Stimulated activated naive B cell treated with anti-CD40 and anti-IgM and Interleukin-4, amounts not matched to agents 10 μg/mL and 1 μg/mL and 100 μg/mL, for 72 hours (primary cell): Measurements from ENCODE around the gene NGEF.

Experiments used
- ATAC-seq, 2 donors: fragments of 150-1000 bp; cut with Tn5 transposase; replicated peaks; 2 replicates each; pipeline ENCODE4 v1.10.0; 2021; ENCODE audit warnings: moderate library complexity in 1 of 2
- DNase-seq: peaks from one replicate; pipeline ENCODE4 v3.0.0; 2021
- H3K27ac Mint-ChIP-seq: one replicate; pipeline ENCODE4 v1.8.0; 2022; ENCODE audit warnings: mild to moderate bottlenecking, mixed read lengths
- H3K27me3 Mint-ChIP-seq, 2 donors: one replicate each; pipeline ENCODE4 v1.8.0; 2022; ENCODE audit warnings: mixed read lengths in 2 of 2
- H3K36me3 Mint-ChIP-seq, 2 donors: one replicate each; pipeline ENCODE4 v1.8.0; 2022; ENCODE audit warnings: mixed read lengths in 2 of 2, mild to moderate bottlenecking in 1 of 2
- H3K4me1 Mint-ChIP-seq, 2 donors: one replicate each; pipeline ENCODE4 v1.8.0; 2022; ENCODE audit warnings: mixed read lengths in 2 of 2, mild to moderate bottlenecking in 1 of 2
- H3K4me3 Mint-ChIP-seq, 2 donors: one replicate each; pipeline ENCODE4 v1.8.0; 2022; ENCODE audit warnings: mild to moderate bottlenecking in 2 of 2, mixed read lengths in 2 of 2, moderate library complexity in 1 of 2
- H3K9me3 Mint-ChIP-seq, 2 donors: one replicate each; pipeline ENCODE4 v1.8.0; 2022; ENCODE audit warnings: mixed read lengths in 2 of 2, mild to moderate bottlenecking in 1 of 2

NGEF gene

GRCh38 chr2:232888099-232888836 is 124.8 kb downstream of the NGEF start:
- H3K27me3 Mint-ChIP-seq: peaks cover 32 to 39% of the 10 kb centered on the region in 2 donors
- no peak overlapping the region for H3K4me3 Mint-ChIP-seq
- peaks cover 7 to 9% of the 10 kb centered on the region in 2 donors for H3K4me1 Mint-ChIP-seq
- ATAC-seq (no peak), DNase-seq (no peak)
- H3K9me3 Mint-ChIP-seq: no peaks in the 10 kb centered on the region
- H3K36me3 Mint-ChIP-seq: no peaks in the 10 kb centered on the region
- no peak overlapping the region for H3K27ac Mint-ChIP-seq

- Mint-ChIP-seq H3K36me3 (peaks cover 0 to under 1% of the 10 kb centered on the region in 2 donors), H3K4me3 (no peak overlapping the region), H3K27me3 (peaks cover 23 to 31% of the 10 kb centered on the region in 2 donors), H3K9me3 (no peaks in the 10 kb centered on the region), H3K4me1 (peaks cover 7 to 9% of the 10 kb centered on the region in 2 donors), H3K27ac (no peak overlapping the region)
- DNase-seq (no peak), ATAC-seq (no peak)
Observed at GRCh38 chr2:232887171-232887850, 125.7 kb downstream of the NGEF start.

- Mint-ChIP-seq H3K4me1 (peaks cover 7 to 9% of the 10 kb centered on the region in 2 donors), H3K4me3 (no peak overlapping the region), H3K36me3 (peaks cover 0 to 2% of the 10 kb centered on the region in 2 donors), H3K27me3 (peaks cover 16 to 24% of the 10 kb centered on the region in 2 donors), H3K9me3 (no peaks in the 10 kb centered on the region), H3K27ac (no peak overlapping the region)
- no peak for ATAC-seq
- DNase-seq: no peak
Observed at GRCh38 chr2:232886632-232887031, 126.4 kb downstream of the NGEF start.

GRCh38 chr2:232886176-232886575 is 126.9 kb downstream of the NGEF start:
- DNase-seq (no peak), ATAC-seq (no peak)
- Mint-ChIP-seq H3K27me3 (peaks cover 11 to 21% of the 10 kb centered on the region in 2 donors), H3K9me3 (no peaks in the 10 kb centered on the region), H3K4me1 (peaks cover 7 to 9% of the 10 kb centered on the region in 2 donors), H3K4me3 (no peak overlapping the region), H3K36me3 (peaks cover 0 to 2% of the 10 kb centered on the region in 2 donors), H3K27ac (no peak overlapping the region)

- Mint-ChIP-seq H3K4me3 (no peak overlapping the region), H3K4me1 (peaks cover 0 to 2% of the 10 kb centered on the region in 2 donors), H3K27ac (no peak overlapping the region), H3K36me3 (peaks cover 0 to 2% of the 10 kb centered on the region in 2 donors), H3K9me3 (no peaks in the 10 kb centered on the region), H3K27me3 (peaks cover 4 to 13% of the 10 kb centered on the region in 2 donors)
- ATAC-seq (no peak), DNase-seq (no peak)
Observed at GRCh38 chr2:232885264-232885961, 127.6 kb downstream of the NGEF start.

GRCh38 chr2:232884549-232885263 is 128.3 kb downstream of the NGEF start:
- H3K4me3 Mint-ChIP-seq: no peak overlapping the region
- no peaks in the 10 kb centered on the region for H3K4me1 Mint-ChIP-seq
- peaks cover 0 to 7% of the 10 kb centered on the region in 2 donors for H3K27me3 Mint-ChIP-seq
- H3K36me3 Mint-ChIP-seq: peaks cover 0 to 2% of the 10 kb centered on the region in 2 donors
- ATAC-seq (no peak), DNase-seq (no peak)
- H3K9me3 Mint-ChIP-seq: no peaks in the 10 kb centered on the region
- no peak overlapping the region for H3K27ac Mint-ChIP-seq

- H3K9me3 Mint-ChIP-seq: no peaks in the 10 kb centered on the region
- peaks cover 0 to 2% of the 10 kb centered on the region in 2 donors for H3K36me3 Mint-ChIP-seq
- H3K27me3 Mint-ChIP-seq: peaks cover 0 to under 1% of the 10 kb centered on the region in 2 donors
- no peak overlapping the region for H3K27ac Mint-ChIP-seq
- DNase-seq (no peak), ATAC-seq (no peak)
- H3K4me3 Mint-ChIP-seq: no peak overlapping the region
- H3K4me1 Mint-ChIP-seq: no peaks in the 10 kb centered on the region
Observed at GRCh38 chr2:232884001-232884421, 129.0 kb downstream of the NGEF start.

- no peak for DNase-seq
- Mint-ChIP-seq H3K27ac (no peak overlapping the region), H3K36me3 (peaks cover 0 to 2% of the 10 kb centered on the region in 2 donors)
Observed at GRCh38 chr2:232883116-232883721, 129.8 kb downstream of the NGEF start.

GRCh38 chr2:232882505-232883115 is 130.4 kb downstream of the NGEF start:
- no peaks in the 10 kb centered on the region for H3K9me3 Mint-ChIP-seq
- no peak overlapping the region for H3K27ac Mint-ChIP-seq
- H3K36me3 Mint-ChIP-seq: peaks cover 0 to 2% of the 10 kb centered on the region in 2 donors
- H3K27me3 Mint-ChIP-seq: peaks cover 5 to 8% of the 10 kb centered on the region in 2 donors
- ATAC-seq (no peak), DNase-seq (no peak)
- no peak overlapping the region for H3K4me3 Mint-ChIP-seq
- no peaks in the 10 kb centered on the region for H3K4me1 Mint-ChIP-seq

More at GRCh38 chr2:232883116-232883721, 129.8 kb downstream of the NGEF start:
- no peaks in the 10 kb centered on the region for H3K4me1 Mint-ChIP-seq
- ATAC-seq: no peak
- H3K9me3 Mint-ChIP-seq: no peaks in the 10 kb centered on the region
- H3K4me3 Mint-ChIP-seq: no peak overlapping the region
- H3K27me3 Mint-ChIP-seq: peaks cover 0 to 1% of the 10 kb centered on the region in 2 donors

- no peaks in the 10 kb centered on the region for H3K4me1 Mint-ChIP-seq
Observed at GRCh38 chr2:232882085-232882484, 131.0 kb downstream of the NGEF start.

GRCh38 chr2:232880764-232881351 is 132.2 kb downstream of the NGEF start:
- ATAC-seq (no peak), DNase-seq (no peak)
- Mint-ChIP-seq H3K9me3 (no peaks in the 10 kb centered on the region), H3K36me3 (peaks cover 0 to 2% of the 10 kb centered on the region in 2 donors), H3K27ac (no peak overlapping the region), H3K27me3 (peaks cover 7 to 13% of the 10 kb centered on the region in 2 donors), H3K4me3 (no peak overlapping the region), H3K4me1 (no peaks in the 10 kb centered on the region)

More at GRCh38 chr2:232882085-232882484, 131.0 kb downstream of the NGEF start:
- peaks cover 7 to 12% of the 10 kb centered on the region in 2 donors for H3K27me3 Mint-ChIP-seq
- ATAC-seq: no peak
- no peaks in the 10 kb centered on the region for H3K9me3 Mint-ChIP-seq
- DNase-seq: no peak
- H3K4me3 Mint-ChIP-seq: no peak overlapping the region
- H3K36me3 Mint-ChIP-seq: peaks cover 0 to 2% of the 10 kb centered on the region in 2 donors
- H3K27ac Mint-ChIP-seq: no peak overlapping the region

GRCh38 chr2:232879618-232880494 is 133.2 kb downstream of the NGEF start:
- no peak for DNase-seq
- peaks cover 0 to 2% of the 10 kb centered on the region in 2 donors for H3K36me3 Mint-ChIP-seq
- no peak for ATAC-seq
- H3K27me3 Mint-ChIP-seq: peaks cover 17 to 23% of the 10 kb centered on the region in 2 donors
- H3K4me3 Mint-ChIP-seq: no peak overlapping the region
- H3K4me1 Mint-ChIP-seq: peaks cover 9% of the 10 kb centered on the region in 2 donors
- H3K27ac Mint-ChIP-seq: no peak overlapping the region
- no peaks in the 10 kb centered on the region for H3K9me3 Mint-ChIP-seq
